Ammon's horn (tissue), 1 donor: ENCODE data around the gene PACRG.

Experiments used
- DNase-seq: peaks from one replicate; pipeline ENCODE4 v3.0.0-alpha.2; 2016; ENCODE audit warnings: low spot score

PACRG gene

DNA sequence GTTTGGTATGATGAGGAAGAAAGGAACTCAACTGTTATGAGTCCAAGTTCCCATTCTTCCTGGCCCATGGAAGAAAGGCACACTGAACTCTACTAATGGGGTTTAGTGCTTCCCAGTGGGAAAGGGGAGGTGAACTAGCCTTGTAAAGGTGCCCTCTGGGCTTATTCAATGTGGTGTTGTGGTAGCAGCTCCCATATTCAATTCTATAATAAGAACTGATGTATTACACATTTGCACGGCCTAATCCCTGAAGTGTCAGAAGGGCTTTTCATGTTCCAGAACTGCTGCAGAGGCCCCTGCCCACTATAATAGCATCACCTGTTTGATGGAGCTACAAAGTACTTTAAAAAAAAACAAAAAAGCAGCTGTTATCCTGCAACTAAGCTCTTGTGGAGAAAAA is 17.4 kb upstream of the PACRG start:
- no peak for DNase-seq

DNA sequence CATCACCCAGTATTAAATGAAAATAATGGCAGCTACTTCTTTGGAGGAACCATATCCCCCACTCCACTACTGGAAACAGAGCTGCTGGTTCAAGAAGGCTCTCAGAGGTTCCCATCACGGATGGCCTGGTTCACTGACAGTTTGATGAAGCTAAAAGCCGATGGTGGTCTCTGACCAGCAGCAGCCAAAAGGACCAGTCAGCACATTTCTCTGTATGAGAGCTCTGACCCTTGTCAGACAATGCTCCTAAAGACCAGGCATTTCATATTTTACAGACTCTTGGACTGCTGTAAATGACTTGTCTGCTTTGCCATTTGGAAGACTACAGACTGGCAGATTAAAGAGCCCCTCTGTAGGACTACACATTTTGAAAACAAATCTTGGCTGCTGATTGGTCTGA is 16.8 kb upstream of the PACRG start:
- DNase-seq = no peak

DNA sequence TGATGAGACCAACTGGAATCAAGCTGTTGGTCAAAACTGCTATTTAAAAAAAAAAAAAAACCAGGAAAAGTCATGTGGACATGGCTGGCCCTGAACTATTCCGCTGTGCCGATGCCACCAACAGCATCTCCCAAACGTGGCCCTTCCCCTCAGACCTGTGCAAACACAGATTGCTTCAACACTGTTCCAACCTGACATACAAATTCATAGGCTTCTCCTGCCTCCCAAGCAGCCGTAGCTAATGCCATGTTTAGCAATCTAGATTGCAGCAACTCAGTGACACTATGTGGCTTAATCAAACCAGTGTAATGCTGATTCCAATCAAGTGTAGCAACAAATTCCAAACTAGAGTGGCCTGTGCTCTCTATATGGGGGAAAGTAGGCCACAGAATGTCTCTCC is 16.4 kb upstream of the PACRG start:
- no peak for DNase-seq

DNA sequence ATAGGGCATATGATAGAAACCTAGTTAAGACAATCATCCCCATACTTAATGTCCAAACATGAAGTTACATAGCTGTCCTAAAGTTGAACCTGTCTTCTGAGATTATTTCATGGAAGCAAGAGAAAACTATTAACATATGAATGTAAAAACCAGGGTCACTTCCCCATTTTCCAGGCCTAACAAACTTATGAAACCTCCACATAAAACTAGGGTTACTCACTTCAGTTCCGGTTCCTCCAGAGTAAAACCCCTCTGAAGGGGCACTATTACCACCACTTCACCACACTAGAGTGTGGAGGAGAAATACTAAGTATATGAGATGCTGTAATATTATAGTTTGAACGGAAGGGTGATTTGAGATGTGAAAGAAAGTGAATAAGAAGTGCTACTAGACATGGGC is 15.1 kb upstream of the PACRG start:
- DNase-seq = no peak

DNA sequence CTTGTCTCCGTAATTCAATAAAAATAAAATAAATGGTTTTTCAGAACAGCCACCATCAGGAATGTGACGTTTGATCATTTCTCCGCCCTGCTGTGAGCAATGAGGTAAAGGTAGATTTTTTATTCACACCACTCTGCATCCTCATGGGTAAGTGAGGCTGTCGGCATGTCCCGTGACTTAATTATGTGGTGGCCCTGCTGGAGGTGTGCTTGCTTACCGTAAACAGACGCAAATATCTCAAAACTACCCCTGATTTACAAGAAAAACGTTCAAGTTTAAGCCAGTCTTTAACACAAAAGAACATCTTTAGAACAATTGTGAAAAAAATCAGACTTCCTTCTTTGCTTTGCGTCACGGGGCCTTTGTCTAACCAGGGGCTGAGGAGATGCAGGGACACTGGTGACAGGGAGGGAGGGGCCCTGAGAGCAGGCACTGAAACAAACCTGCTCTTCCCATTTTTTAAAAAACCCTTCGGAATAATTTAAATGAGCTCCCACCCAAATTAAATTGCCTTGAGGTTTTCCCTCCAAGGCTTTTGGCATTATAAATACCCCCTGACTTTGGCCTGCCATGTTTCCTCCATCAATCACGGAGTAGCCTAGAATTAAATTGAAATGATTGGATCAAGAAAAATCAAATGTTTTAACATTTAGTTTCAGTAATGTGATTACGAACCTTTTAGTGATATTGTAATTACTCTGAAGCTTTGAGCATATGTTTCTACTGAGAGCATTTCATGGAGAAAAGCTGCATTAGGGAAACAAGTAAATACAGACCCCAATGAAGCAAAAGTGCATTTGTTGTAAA is 13.6 kb upstream of the PACRG start:
- peak; percentile 29 for DNase-seq

DNA sequence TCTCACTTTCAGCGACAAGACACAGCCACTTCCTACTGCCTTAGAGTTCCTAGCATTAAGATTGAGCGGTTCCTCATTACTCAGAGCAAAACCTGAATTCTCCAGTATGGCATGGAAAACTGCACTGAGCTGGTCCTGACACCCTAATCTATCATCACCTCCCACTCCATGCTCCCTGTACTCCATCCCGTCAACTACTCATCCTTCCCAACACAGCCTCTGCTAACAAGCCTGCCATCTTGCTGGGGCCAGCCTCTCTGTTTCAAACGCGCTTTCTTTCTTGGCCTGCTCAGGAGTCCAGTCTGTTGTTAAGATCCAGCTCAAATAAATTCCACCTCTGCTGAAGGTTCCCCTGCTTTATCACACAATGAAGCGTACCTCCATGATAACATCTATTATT is 12.2 kb upstream of the PACRG start:
- DNase-seq = no peak

DNA sequence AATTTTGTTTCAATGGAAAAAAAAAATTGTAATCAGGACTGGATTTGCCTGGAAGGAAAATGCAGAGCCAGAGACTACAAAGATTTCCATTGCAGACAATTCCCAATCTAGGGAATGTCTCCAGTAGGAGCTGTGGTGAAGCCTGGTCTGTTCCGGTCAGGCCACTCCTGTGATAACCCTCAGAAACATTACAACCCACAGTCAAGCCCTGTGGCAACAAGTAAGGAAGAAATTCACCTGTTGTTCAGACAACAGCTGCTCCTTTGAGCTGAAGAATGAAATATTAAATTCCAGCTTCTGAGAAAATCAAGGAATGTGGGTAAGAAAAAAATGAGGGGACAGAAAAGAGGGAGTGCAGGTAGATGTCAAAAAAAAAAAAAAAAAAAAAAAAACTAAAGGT is 8.2 kb upstream of the PACRG start:
- DNase-seq = no peak

DNA sequence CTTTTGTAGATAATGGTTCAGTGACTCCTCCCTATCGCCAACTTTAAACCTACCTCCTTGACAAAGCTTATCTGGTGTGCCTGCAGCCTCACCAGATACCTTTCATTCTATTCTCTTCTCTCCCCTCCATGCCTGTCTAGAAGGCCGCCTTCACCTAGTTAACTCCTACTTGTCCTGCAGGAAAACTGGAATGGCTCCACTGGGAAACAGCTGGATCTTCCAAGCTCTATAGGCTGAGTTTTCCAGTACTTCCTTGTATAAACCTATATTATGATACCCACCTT is 6.4 kb upstream of the PACRG start:
- DNase-seq = no peak

DNA sequence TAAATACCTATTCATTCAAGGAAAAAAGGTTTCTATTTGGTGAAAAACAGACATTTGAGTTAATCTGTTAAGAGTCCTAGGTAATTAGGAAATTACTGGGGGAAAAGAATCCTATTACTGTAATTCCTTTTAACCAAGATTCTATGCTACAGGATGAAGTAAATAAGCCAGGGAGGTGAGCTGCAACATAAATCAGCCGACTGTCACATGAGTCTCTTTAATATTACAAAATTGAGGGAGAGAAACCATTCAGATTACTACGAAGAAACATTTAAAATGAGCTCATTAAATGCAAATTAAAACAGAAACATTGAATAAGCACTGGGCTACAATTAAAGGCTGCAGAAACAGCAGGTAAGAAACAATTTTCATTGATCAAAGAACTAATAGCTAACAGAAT is 5.5 kb upstream of the PACRG start:
- no peak for DNase-seq

DNA sequence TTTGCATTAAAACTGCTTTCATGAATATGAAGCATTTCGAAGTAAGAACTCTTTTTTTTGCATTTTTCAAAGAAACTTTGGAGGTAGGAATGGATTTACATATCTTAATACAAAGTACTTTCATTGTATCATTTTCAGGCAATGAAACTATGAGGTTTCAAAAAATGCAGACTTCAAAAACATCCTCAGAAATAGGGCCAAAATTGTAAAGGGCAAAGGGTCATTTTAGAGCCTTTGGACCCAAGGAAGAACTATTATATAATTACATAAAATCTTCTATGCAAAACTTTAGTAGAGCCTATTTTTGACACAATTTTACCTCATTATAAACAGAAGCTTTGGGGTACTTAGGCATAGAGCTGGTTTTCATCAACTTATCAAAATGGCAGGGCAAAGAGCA is 5.1 kb upstream of the PACRG start:
- DNase-seq = no peak

DNA sequence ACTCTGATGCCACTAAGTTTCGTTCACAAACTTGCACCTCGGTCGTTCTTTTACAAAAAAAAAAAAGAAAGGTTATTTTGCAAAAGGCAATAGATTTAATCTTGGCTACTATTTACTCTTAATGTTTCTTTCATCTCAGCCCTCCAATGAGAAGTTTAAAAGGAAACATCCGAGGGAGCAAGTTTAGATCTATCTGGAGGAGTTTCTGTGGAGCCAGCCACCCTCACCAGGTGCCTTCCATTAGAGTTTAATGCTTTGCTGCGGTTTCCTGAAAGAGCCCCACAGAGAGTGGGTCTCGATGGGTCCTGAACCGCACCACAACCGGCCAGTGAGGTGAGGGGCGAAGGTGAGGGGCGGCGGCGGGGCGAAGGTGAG is 840 bp upstream of the PACRG start:
- DNase-seq = no peak

DNA sequence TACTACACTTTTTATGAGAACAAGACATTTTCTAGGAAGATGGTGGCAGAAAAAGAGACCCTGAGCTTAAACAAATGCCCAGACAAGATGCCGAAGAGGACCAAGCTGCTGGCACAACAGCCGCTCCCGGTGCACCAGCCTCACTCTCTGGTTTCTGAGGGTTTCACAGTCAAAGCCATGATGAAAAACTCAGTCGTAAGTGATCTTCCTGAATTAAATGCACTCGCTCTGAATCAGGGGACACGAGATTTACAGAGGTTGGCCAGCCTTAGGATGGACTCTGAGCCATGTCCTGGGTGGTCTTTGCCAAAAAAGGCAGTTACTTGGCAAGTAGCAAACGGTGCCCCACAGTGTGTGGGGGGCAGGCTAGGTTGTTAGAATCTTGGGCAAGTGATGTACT is 423 bp downstream of the PACRG start:
- DNase-seq = peak; percentile 40

DNA sequence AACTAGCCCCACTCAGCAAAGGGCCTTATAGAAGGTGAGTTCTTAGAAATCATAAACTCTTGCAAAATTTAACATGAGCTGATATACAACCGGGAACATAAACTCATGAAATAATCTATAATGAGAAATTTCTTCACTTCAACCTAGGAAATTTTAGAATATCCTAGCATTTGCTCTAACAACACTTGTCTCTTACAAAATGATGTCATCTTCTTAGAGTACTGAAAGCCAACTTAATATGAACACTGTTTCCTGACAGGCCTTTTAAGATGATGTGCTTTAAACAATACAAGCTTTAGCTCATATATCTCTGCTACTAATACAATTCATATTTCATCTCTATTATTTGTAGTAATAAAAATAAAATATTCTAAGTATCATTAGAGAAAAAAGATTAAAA is 932 bp downstream of the PACRG start:
- DNase-seq = no peak

DNA sequence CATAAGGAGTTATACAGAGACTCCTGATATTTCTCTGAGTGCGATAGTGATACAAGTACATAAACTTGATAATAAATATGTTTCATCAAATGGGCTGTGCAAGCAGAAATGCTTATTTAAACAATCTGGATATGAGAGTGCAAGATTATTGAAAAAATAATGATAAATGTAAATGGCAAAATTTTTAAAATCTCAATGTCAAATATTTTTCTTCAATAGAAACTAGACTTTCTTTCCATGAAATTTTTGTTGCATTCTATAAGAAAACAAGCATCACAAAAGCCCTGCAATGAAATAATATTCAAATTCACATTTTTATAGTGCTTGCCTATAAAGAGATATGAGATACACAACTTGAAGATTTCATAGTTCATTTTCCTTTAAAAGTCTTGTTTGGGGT is 2.7 kb downstream of the PACRG start:
- DNase-seq = no peak

DNA sequence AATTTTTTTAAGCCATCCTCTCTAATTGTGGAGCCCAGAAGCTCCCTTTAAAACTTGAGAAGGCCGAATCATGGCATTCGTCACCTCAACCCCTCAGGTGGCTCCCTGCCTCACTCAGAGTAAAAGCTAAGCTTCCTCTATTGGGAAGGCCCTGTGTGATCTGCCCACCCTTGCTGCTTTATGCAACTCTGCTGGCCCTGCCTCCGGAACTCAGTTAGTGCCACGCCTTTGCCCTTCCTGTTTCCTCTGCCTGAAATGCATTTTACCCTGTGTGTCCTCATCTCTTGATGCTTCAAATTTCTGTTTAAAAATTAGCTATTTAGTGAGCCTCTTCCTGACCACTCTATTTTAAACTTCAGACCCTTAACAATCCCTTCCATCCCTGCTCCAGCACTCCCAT is 5.7 kb downstream of the PACRG start:
- no peak for DNase-seq

DNA sequence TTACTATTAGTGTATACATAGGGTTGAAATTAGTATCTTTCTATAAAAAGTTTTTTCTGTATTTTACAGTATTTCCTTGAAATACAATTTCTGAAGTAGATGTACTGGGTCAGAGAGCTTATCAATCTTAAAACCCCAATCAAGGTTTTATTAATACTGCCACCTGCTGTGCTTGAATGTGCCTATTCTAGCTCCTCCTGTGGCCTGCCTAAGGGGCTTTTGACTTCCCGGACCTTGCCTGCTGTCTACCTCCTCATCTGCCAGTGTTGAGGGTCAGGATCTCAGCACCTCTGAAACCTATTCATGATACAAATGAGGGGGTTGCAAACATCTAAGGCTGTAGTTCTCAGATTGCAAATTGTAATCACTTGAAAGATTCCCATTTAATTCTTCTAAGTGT is 9.2 kb downstream of the PACRG start:
- DNase-seq = no peak

DNA sequence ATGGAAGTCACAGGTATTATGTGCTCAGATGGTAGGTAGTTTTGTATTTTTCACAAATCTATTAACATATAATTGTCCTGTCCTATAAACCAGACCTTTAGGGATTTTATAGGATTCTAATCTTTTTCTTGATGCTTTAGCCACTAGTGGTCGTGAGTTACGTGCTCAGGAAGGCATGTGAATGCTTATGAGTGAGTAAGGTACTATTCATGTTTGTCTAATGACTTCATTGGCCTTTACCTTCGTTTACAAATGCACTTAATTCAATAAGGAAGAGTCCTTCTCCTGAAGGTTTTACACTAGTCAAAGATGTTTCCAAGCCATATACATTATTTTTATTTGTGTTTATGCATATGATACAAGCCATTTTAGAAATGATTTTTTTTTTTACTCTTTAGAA is 23.0 kb downstream of the PACRG start:
- no peak for DNase-seq

DNA sequence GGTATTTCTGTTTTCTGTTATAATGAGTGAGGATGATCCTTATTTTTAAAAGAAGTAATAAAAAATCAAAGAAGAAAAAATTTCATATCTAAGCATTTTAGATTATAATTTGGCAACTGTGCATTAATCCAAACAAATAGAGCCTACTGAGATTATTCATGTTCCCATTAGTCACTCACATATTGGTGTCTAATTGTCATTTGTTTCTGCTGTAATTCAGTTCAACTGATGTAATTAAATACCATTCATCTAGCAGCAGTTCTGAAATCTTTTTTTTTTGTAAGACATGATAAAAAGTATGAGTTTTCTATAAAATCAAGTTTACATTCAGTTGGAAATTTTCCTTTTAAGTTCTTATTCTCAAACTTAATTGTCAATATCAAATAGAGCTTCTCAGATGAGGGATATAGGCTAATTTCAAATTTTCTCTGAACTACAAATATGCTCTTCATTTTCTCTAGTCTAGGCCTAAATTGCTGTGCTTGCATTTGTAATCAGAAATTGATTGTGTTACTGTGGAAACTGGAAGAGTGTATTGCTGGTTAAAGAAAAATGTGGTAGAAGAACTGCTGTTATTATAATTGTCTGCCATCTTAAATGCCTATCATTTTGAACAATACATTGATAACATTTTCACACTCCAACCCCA is 23.6 kb downstream of the PACRG start:
- DNase-seq = no peak

DNA sequence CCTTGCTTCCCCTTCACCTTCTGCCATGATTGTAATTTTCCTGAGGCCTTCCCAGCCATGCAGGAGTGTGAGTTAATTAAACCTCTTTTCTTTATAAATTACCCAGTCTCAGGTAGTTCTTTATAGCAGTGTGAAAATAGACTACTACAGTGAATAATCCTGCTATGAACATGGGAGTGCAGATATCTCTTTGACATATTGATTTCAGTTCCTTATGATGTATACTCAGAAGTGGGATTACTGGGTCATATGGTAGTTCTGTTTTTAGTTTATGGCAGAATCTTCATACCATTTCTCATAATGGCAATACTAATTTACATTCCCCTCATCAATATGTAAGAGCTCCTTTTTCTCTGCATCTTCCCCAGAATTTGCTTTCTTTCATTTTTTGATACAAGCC is 26.0 kb downstream of the PACRG start:
- no peak for DNase-seq

DNA sequence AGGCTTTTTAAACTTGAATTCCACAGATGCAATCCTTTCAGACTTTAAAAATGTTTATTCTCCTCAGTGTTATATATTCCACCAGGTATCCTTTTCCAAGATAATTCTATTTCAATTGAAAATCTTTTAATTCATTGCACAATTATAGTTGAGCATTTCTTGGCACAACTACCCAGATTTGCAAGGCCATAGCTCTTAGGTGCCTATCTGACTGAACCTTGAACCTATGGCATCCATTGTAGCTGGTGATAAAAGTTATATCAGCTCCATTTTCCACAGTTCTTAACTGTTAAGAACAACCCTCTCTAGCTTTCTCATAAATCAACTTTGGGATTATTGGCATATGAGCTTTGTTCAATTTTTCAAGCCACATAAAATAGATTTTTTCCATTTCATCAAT is 42.4 kb downstream of the PACRG start:
- DNase-seq = no peak

DNA sequence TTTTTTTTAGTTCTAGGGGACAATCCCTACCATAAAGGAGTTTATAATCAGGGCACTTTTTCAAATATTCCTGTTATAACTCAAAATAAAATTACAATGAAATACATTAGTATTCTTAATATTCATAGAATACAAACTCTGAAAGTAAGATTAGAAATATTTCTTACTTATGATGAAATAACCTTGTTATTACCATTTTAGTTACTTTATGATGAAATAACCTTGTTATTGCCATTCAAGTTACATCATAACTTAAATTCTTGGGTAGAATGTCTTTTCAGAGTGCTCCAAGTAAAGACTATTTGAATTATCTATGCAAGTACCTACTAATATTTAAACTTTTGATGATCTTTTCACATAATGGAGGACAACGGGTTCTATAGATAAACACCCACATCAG is 43.2 kb downstream of the PACRG start:
- DNase-seq = no peak

DNA sequence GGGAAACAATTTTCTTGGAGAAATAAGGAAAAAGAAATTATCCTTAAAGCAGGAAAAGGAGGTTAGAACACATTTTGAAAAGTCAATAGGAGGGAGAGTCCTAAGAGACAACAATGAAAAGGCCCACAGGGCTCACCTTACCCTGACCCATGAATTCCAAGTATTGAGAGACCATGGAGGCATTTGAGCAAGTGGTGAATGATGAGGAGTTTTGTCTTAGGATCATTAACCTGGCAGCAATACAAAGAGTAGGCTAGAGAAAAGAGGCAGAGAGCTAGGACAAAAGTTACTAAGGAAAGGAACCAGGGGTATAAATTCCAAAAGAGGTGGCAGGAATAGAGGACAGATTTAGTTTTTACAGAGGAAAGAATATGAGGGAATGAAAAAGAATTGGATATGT is 44.7 kb downstream of the PACRG start:
- DNase-seq = no peak

DNA sequence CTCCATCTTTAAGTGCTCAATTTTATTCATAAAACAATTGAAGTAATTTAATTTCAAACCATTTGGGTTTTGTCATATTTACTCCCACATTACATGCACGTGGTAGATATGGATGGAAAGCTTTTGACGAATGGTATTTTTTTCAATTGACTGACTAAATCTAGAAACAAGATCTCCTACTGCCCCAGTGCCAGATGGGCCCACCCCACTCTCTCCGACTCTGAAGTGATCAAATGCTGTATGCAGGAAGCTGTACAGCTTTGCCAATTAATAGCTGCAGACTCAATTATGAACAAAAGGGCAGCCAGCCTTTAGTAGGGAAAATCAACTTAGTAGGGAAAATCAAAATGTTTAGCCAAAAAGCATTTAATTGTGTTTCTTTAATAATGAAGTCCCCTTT is 46.2 kb downstream of the PACRG start:
- DNase-seq = peak; percentile 62

DNA sequence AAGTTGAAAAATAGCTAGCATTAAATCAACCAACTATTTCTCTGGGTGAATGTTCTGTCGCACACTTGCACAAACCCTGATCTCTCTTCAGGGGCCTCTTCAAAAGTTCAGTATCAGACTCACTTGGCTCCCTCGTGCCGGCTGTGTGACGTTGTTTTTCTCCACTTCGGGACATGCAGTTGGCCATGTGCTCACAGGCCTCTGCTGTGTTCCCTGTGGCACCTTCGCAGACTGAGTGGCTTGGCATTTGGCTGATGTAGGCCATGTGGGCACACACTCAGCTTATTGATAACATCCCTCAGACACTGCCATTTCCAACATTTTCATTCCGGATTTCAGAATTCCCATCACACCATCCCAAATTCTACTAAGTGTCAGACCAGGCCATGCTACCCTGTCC is 49.3 kb downstream of the PACRG start:
- no peak for DNase-seq
